ENCODE results near the gene EPHA7.

DNA sequence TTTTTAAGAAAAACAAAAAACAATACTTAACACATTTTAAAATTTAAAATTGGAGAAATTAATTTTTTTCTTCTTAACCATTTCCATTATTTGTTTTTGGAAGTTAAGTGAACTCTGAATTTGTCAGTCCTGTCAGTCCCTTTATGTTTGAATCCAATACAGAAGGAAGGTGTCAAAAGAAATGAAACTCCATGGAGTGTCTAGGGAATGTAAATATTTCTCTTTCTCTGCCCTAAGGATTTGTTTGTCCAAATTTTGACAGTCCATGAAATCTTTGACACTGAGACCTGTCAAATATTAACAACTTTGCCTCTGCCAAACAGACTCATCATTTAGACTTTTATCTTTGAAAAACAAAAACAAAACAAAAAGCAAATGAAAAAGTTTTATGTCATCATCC, 166.4 kb downstream of the EPHA7 start:
- no peak for TF ChIP-seq CTCF (IDR thresholded peaks at IDR 0.05)
- TF ChIP-seq POLR2A (IDR thresholded peaks at IDR 0.05) = no peak
